Measurements from ENCODE around the gene TRIO. TPM values are rescaled to one million over a fixed set of nuclear protein-coding genes. Genes with fewer than 3 reads are reported as not detected.
"Not testable (repeated sequence)": the region's sequence is repeated elsewhere in the genome, so short reads cannot be mapped to it uniquely, and the experiment has no call there.

The TRIO gene
- total and polyA plus RNA-seq, 11 donors: 35.2 to 99.1 (median 58.4) TPM

- peaks cover 0 to 37% (median 0%) of the 10 kb centered on the region in 12 donors for H3K4me1 ChIP-seq
- H3K4me3 ChIP-seq: no peak overlapping the region
- peaks cover 0 to 11% (median 0%) of the 10 kb centered on the region in 9 donors for H3K27me3 ChIP-seq
- ATAC-seq: peak in 1 of 4 donors; percentile 41
- TF ChIP-seq CTCF (IDR thresholded peaks at IDR 0.05) (no peak), POLR2A (IDR thresholded peaks at IDR 0.05) (no peak)
- intact Hi-C loops (cut with DNase I): no loop called here
- 68 to 85% (median 84%) methylated on average over 1 of the region's 1 CpG for whole genome bisulfite sequencing, 4 donors
- no peaks in the 10 kb centered on the region for H3K36me3 ChIP-seq
- peaks cover 0 to 18% (median 6%) of the 10 kb centered on the region in 12 donors for H3K9me3 ChIP-seq
- no peak for DNase-seq
- H3K27ac ChIP-seq: peak overlapping the region in 2 of 12 donors; percentile 26 to 73
Measured at GRCh38 chr5:14545862-14546261, 402.7 kb downstream of the TRIO start.

GRCh38 chr5:14547666-14548065 is 404.5 kb downstream of the TRIO start:
- no peak for TF ChIP-seq POLR2A (IDR thresholded peaks at IDR 0.05)
- TF ChIP-seq CTCF (IDR thresholded peaks at IDR 0.05): no peak
- Histone ChIP-seq H3K27me3 (peaks cover 0 to 11% (median 0%) of the 10 kb centered on the region in 9 donors), H3K4me3 (no peak overlapping the region), H3K4me1 (peaks cover 0 to 41% (median 0%) of the 10 kb centered on the region in 12 donors), H3K36me3 (no peaks in the 10 kb centered on the region), H3K27ac (no peak overlapping the region), H3K9me3 (peaks cover 0 to 7% (median 0%) of the 10 kb centered on the region in 12 donors)
- WGBS, 4 donors: 85 to 100% (median 97%) methylated on average over 1 of the region's 1 CpG
- intact Hi-C loops (cut with DNase I): no loop called here
- DNase-seq: no peak
- no peak for ATAC-seq

GRCh38 chr5:14551211-14551610 is 408.1 kb downstream of the TRIO start:
- H3K4me1 ChIP-seq: peaks cover 0 to 22% (median 0%) of the 10 kb centered on the region in 12 donors
- H3K27me3 ChIP-seq: peaks cover 0 to 2% (median 0%) of the 10 kb centered on the region in 9 donors
- no peak for TF ChIP-seq POLR2A (IDR thresholded peaks at IDR 0.05)
- TF ChIP-seq CTCF (IDR thresholded peaks at IDR 0.05): no peak
- peaks cover 0 to 7% (median 0%) of the 10 kb centered on the region in 12 donors for H3K9me3 ChIP-seq
- ATAC-seq: no peak
- intact Hi-C loops (cut with DNase I): no loop called here
- 73 to 81% (median 76%) methylated on average over 3 of the region's 3 CpGs for WGBS, 4 donors
- no peak for DNase-seq
- no peaks in the 10 kb centered on the region for H3K36me3 ChIP-seq
- H3K4me3 ChIP-seq: no peak overlapping the region
- H3K27ac ChIP-seq: no peak overlapping the region

GRCh38 chr5:14552017-14552416 is 408.9 kb downstream of the TRIO start:
- 19 to 67% (median 39%) methylated on average over 1 of the region's 1 CpG for WGBS, 4 donors
- ATAC-seq (peak in 3 of 4 donors; percentile 28 to 42 (median 36)), DNase-seq (no peak)
- intact Hi-C loops (cut with DNase I): no loop called here
- TF ChIP-seq POLR2A (IDR thresholded peaks at IDR 0.05): no peak
- TF ChIP-seq CTCF (IDR thresholded peaks at IDR 0.05): no peak
- Histone ChIP-seq H3K27me3 (peaks cover 0 to 4% (median 0%) of the 10 kb centered on the region in 9 donors), H3K9me3 (peaks cover 0 to 3% (median 0%) of the 10 kb centered on the region in 12 donors), H3K36me3 (no peaks in the 10 kb centered on the region), H3K27ac (no peak overlapping the region), H3K4me1 (peaks cover 0 to 22% (median 0%) of the 10 kb centered on the region in 12 donors), H3K4me3 (no peak overlapping the region)

- H3K27ac ChIP-seq; H3K4me3 ChIP-seq; ATAC-seq; H3K9me3 ChIP-seq; H3K36me3 ChIP-seq; DNase-seq; intact Hi-C loops (cut with DNase I): not testable (repeated sequence)
- Histone ChIP-seq H3K4me1 (peaks cover 0 to 29% (median 0%) of the 10 kb centered on the region in 12 donors), H3K27me3 (peaks cover 0 to 10% (median 0%) of the 10 kb centered on the region in 9 donors)
- 69 to 78% (median 76%) methylated on average over 3 of the region's 3 CpGs for WGBS, 4 donors
Measured at GRCh38 chr5:14554288-14554687, 411.1 kb downstream of the TRIO start.
